PC-3 (cell line): ENCODE measurements around the gene PXK.

Experiments used
- EZH2 ChIP-seq: fragments of 300-600 bp; sonication (generic); IDR thresholded peaks from one replicate; pipeline ENCODE4 v1.6.1; 2017; ENCODE audit warnings: antibody characterized with exemption, mild to moderate bottlenecking, low read length; ENCODE audit not compliant: unreplicated experiment
- EZH2phosphoT487 ChIP-seq: fragments of 300-600 bp; sonication (generic); IDR thresholded peaks from 2 replicates; pipeline ENCODE4 v1.6.1; 2018; ENCODE audit warnings: mild to moderate bottlenecking, antibody characterized with exemption, low read length, borderline replicate concordance
- TF ChIP-seq, protein P1 (sequence below): fragments of 300-600 bp; sonication (generic); conservative IDR thresholded peaks from 2 replicates; pipeline ENCODE4 v1.5.1; 2017; ENCODE audit warnings: antibody characterized with exemption, low read depth, mild to moderate bottlenecking, low read length

GRCh38 chr3:58288011-58288728 lies 44.5 kb upstream of the PXK start:
- TF ChIP-seq, protein P1, sequence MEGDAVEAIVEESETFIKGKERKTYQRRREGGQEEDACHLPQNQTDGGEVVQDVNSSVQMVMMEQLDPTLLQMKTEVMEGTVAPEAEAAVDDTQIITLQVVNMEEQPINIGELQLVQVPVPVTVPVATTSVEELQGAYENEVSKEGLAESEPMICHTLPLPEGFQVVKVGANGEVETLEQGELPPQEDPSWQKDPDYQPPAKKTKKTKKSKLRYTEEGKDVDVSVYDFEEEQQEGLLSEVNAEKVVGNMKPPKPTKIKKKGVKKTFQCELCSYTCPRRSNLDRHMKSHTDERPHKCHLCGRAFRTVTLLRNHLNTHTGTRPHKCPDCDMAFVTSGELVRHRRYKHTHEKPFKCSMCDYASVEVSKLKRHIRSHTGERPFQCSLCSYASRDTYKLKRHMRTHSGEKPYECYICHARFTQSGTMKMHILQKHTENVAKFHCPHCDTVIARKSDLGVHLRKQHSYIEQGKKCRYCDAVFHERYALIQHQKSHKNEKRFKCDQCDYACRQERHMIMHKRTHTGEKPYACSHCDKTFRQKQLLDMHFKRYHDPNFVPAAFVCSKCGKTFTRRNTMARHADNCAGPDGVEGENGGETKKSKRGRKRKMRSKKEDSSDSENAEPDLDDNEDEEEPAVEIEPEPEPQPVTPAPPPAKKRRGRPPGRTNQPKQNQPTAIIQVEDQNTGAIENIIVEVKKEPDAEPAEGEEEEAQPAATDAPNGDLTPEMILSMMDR, result peak; percentile 45; the same call in 1 of the 2 replicates
- TF ChIP-seq EZH2, result no peak
- no peak for TF ChIP-seq EZH2phosphoT487
